DOHH2 (cell line): ENCODE data around the gene GNG4.

Source experiments
- CTCF ChIP-seq: fragments of 200-600 bp; sonication (generic); IDR thresholded peaks from one replicate; pipeline ENCODE4 v1.5.1; 2014; ENCODE audit warnings: antibody characterized with exemption, mild to moderate bottlenecking, low read depth, low read length; ENCODE audit not compliant: poor library complexity, severe bottlenecking
- EZH2phosphoT487 ChIP-seq: fragments of 200-600 bp; sonication (generic); IDR thresholded peaks from 2 replicates; pipeline ENCODE4 v1.6.1; 2017; ENCODE audit warnings: borderline replicate concordance, mild to moderate bottlenecking, antibody characterized with exemption, low read length, moderate library complexity, mixed read lengths

GRCh38 chr1:235639226-235640205, 10.1 kb downstream of the GNG4 start:
- TF ChIP-seq CTCF (no peak), EZH2phosphoT487 (no peak)
